Coronary artery (tissue), 2 donors: ENCODE data around the gene LRRC55.

Experiments used
- DNase-seq: peaks from one replicate; pipeline ENCODE4 v3.0.0-alpha.2; 2017; ENCODE audit warnings: low spot score
- H3K27ac ChIP-seq, 2 donors: fragments of 200-600 bp; sonication (generic); one replicate each; pipeline ENCODE4 v1.5.1; 2016 to 2019
- H3K4me3 ChIP-seq: fragments of 200-600 bp; sonication (generic); 2 replicates; pipeline ENCODE4 v1.5.1; 2016; ENCODE audit warnings: mild to moderate bottlenecking, moderate library complexity
- TF ChIP-seq, protein P1 (sequence below): fragments of 200-600 bp; sonication (generic); IDR thresholded peaks from one replicate; pipeline ENCODE4 v1.5.1; 2019; ENCODE audit warnings: antibody characterized with exemption

Gene LRRC55

DNA sequence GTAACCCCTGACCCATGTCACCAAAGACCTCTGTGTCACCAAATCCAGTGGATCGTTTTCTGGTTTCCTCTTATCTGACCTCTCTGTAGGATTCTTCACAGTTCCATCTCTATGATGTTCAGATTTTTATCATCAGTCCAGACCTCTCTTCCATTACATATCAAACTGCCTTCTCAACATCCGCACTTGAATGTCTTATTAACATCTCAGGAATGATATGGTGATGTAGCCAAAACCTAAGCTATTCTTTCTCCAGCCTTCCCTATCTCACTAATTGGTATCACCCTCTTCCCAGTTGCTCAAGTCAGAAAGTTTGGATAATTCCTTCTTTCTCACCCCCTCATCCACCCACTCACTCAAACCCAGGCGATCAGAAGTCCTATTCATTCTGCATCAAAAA lies 41.8 kb downstream of the LRRC55 start:
- TF ChIP-seq, protein P1, sequence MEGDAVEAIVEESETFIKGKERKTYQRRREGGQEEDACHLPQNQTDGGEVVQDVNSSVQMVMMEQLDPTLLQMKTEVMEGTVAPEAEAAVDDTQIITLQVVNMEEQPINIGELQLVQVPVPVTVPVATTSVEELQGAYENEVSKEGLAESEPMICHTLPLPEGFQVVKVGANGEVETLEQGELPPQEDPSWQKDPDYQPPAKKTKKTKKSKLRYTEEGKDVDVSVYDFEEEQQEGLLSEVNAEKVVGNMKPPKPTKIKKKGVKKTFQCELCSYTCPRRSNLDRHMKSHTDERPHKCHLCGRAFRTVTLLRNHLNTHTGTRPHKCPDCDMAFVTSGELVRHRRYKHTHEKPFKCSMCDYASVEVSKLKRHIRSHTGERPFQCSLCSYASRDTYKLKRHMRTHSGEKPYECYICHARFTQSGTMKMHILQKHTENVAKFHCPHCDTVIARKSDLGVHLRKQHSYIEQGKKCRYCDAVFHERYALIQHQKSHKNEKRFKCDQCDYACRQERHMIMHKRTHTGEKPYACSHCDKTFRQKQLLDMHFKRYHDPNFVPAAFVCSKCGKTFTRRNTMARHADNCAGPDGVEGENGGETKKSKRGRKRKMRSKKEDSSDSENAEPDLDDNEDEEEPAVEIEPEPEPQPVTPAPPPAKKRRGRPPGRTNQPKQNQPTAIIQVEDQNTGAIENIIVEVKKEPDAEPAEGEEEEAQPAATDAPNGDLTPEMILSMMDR = no peak
- DNase-seq = no peak
- H3K4me3 ChIP-seq = no peak overlapping the region
- no peak overlapping the region for H3K27ac ChIP-seq

DNA sequence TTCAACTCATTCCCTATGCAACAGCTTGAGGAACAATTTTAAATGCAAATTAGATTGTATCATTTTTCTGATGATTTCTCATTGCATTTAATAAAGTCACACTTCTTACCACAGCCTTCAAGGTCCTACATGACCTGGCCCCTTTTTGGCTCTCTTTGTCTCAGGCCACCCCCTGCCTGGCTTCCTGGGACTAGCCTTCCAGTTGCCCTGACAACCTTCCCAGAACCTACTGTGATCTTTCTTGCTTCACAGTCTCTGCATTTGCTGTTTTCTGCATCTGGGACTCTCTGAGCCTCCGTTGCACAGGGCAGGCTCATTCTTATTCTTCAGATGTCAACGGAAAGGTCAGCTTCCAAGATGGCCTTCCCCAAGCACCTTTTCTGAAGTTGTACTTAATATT lies 42.4 kb downstream of the LRRC55 start:
- no peak overlapping the region for H3K4me3 ChIP-seq
- H3K27ac ChIP-seq = no peak overlapping the region
- DNase-seq = no peak
- TF ChIP-seq, protein P1 = no peak

DNA sequence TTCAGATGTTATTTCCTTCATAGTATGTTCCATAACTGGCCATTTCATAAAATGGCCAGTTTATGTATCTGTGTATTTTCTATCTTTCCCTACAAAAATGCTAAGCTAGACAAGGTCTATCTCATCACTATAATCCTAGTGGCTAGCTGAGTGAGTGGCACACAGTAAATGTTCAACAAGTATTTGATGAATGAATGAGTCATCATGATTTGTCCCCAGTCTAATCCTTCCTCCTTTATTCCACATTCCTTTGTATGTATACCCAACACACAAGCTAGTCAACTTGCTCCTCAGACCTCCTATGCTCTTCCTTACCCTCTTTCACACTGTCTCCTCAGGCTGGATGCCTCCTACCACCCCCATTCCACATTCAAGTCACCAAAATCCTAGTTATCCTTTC lies 42.8 kb downstream of the LRRC55 start:
- no peak overlapping the region for H3K4me3 ChIP-seq
- H3K27ac ChIP-seq = no peak overlapping the region
- DNase-seq = no peak
- TF ChIP-seq, protein P1 = no peak

DNA sequence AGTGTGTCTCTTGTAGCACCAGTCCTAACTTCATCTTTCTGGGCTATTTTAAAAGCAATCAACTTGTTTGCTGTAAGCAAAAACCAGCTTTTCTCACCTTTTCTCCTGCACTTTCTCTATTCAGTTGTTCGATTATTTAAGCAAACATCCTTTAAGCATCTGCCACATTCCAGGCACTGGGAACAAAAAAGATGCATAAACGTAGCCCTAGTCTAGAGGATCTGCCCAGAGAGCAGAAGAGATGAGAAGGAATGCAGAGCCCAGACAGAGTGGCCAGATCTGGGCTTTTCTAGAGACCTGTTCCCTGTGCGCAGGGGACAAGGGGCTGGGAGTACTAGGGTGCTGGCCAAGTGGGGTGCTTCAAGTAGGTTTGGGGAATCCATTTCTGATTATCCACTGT lies 46.8 kb downstream of the LRRC55 start:
- Histone ChIP-seq H3K27ac (no peak overlapping the region), H3K4me3 (no peak overlapping the region)
- no peak for DNase-seq
- TF ChIP-seq, protein P1 = no peak

DNA sequence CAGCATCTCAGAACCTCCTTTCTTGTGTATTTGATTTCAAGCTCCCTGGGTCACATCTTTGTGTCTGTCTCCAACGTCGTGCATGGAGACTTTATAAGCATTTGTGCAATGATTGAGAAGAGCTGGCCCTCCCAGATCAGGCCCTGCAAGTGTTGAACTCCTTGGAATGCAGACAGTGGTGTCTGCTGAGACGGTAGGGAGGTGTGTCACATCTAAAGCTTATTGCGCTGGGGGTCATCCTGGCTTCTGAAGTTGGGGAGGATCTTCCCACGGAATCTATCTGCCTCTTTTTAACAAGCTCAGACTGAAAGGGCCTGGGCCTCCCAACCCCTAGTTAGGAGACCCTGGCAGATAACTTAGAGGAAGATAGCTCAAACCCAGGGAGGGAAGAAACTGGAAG lies 48.6 kb downstream of the LRRC55 start:
- no peak overlapping the region for H3K27ac ChIP-seq
- no peak overlapping the region for H3K4me3 ChIP-seq
- no peak for DNase-seq
- TF ChIP-seq, protein P1 = no peak

DNA sequence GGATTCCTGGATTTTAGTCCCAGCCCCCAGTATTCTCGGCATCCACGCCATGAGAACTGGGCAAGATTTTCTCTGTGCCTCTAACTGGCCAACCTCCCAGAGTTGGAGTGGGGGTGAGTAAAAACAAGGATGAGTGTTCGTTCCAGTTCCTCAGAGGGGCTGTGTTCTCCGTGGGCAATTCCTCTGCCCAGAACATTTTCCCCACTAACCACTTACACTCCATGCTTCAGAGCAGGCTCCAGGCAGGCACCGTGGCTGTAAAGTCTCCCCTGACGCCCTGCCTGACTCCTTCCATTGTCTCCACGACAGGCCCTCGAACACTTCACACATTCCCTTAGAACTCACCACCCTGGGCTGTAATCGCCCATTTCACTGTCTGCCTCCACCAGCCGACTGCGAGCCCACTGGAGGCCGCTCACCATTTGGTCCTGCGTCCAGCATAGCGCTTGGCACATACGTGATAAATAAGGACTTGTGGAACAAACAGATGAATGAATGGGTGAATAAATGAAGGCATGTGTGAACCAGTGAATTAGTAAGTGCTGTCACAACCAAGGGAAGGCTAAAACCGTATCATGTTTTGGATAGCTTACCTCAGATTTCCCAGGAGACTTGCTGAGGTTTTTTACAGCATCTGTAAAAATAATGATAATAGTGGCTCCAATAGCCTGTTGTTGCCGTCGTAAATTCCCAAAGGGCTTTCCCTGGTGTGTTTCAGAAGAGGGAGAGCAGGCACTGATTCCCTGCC lies 49.2 kb downstream of the LRRC55 start:
- Histone ChIP-seq H3K4me3 (no peak overlapping the region), H3K27ac (peak overlapping the region in 1 of 2 donors; percentile 56)
- DNase-seq = no peak
- TF ChIP-seq, protein P1 = no peak

DNA sequence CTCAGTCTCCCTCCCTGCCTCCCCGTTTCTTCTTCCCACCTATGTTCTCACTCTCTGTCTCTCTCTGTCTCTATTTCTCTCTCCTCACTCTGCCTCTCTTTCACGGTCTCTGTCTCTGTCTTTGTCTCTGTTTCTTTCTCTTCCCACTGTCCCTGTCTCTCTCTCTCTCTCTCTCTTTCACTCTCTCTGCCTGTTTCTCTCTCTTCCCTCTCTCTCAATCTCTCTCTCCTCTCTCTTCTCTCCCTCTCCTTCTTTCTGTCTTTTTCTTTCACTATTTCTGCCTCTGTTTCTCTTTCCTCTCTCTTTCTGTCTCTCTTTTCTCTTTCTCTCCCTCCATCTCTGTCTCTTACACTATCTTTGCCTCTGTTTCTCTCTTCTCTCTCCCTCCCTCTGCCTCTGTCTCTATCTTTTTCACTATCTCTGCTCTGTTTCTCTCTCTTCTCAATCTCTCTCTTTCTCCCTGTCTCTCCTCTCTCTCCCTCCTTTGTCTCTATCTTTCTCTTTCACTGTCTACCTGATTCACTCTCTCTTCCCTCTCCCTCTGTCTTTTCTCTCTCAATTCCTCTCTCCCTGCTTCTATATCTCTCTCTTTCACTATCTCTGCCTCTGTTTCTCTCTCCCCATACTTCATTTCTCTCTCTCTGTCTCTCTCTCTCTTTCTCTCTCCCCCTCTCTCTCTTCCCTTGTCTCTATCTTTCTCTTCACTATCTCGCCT lies 49.9 kb downstream of the LRRC55 start:
- no peak overlapping the region for H3K4me3 ChIP-seq
- peak overlapping the region in 1 of 2 donors; percentile 56 for H3K27ac ChIP-seq
- TF ChIP-seq, protein P1 = no peak
- DNase-seq = no peak
